Loucy (cell line): ENCODE measurements around the gene MRPS27.

Experiments used
- CTCF ChIP-seq: fragments of 200-600 bp; sonication (generic); conservative IDR thresholded peaks from 2 replicates; pipeline ENCODE4 v1.5.1; 2014; ENCODE audit warnings: mild to moderate bottlenecking, antibody characterized with exemption, low read length
- EZH2phosphoT487 ChIP-seq: fragments of 200-600 bp; IDR thresholded peaks from 2 replicates; pipeline ENCODE4 v1.6.1; 2018; ENCODE audit warnings: antibody characterized with exemption, mild to moderate bottlenecking, moderate library complexity, borderline replicate concordance

GRCh38 chr5:72222521-72222920 is 97.5 kb downstream of the MRPS27 start:
- TF ChIP-seq CTCF (no peak), EZH2phosphoT487 (no peak)
